Gastroesophageal sphincter (tissue), 3 donors: ENCODE measurements around the gene FBXW8.

Experiments used
- EP300 ChIP-seq: sonication (generic); formaldehyde crosslinking; IDR thresholded peaks from one replicate; pipeline ENCODE4 v1.6.1; 2017; ENCODE audit warnings: antibody characterized with exemption, mild to moderate bottlenecking
- POLR2AphosphoS5 ChIP-seq: sonication (generic); formaldehyde crosslinking; IDR thresholded peaks from one replicate; pipeline ENCODE4 v1.6.1; 2017; ENCODE audit warnings: antibody characterized with exemption
- TF ChIP-seq, protein P1 (sequence below), 4 experiments: fragments of 200-600 bp in 2 of 4; fragments of 450-650 bp in 2 of 4; sonication (generic) in 1 of 4; IDR thresholded peaks; one replicate each; pipeline ENCODE4 v1.5.1; 2017 to 2019; ENCODE audit warnings: antibody characterized with exemption in 4 of 4, mild to moderate bottlenecking in 2 of 4, moderate library complexity in 2 of 4

DNA sequence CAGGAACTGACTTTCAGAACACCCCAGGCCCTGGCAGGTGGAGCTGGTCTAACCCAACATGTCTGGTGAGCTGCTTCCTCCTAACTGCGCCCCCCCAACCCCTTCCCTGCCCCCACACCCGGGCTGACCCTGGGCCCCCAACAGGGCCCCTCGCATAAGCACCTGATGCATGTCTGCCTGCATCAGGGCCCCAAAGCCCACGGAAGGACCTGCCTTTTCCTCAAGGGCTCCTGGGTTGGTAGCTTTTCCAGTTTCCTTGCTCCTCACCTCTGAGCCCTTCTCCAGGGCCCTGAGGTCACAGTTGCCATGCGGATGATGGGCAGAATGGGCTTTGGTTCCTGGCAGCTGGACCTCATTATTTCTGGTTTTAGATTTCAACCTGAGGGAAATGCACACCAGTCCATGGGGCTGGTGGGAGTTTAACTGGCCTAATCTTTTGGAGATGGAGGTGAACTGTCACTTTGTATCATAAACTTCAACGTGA lies 170.0 kb downstream of the FBXW8 start:
- TF ChIP-seq, protein P1, sequence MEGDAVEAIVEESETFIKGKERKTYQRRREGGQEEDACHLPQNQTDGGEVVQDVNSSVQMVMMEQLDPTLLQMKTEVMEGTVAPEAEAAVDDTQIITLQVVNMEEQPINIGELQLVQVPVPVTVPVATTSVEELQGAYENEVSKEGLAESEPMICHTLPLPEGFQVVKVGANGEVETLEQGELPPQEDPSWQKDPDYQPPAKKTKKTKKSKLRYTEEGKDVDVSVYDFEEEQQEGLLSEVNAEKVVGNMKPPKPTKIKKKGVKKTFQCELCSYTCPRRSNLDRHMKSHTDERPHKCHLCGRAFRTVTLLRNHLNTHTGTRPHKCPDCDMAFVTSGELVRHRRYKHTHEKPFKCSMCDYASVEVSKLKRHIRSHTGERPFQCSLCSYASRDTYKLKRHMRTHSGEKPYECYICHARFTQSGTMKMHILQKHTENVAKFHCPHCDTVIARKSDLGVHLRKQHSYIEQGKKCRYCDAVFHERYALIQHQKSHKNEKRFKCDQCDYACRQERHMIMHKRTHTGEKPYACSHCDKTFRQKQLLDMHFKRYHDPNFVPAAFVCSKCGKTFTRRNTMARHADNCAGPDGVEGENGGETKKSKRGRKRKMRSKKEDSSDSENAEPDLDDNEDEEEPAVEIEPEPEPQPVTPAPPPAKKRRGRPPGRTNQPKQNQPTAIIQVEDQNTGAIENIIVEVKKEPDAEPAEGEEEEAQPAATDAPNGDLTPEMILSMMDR (IDR thresholded peaks at IDR 0.05), result no peak
- TF ChIP-seq POLR2AphosphoS5 (no peak), EP300 (no peak)
